ENCODE measurements around the gene FOCAD.

The FOCAD gene

DNA sequence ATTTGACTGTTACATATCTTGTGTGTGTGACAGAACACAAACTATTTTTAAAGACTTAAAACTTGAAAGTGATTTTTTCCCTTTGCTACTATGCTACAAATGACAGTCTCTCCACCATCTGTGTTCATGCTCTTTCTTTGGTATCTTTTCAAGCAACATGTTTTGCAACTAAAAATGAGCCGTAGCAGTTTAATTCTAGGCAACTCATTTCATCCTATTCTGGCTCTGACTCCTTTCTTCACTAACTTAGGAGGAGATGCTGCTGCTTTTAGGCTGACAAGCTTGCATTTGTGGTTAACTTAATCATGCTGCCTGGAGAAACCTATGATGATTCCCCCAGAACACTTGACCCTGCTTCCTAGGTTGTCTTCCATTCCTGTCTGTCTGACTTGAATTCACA lies 246.8 kb downstream of the FOCAD start:
- no CpG with 5 or more reads among the region's 1 CpG for WGBS, 2 donors (ENCODE audit: extremely low coverage in 2 of 2, insufficient read length in 2 of 2, insufficient replicate concordance in 1 of 2)
- no peak overlapping the region for H2BK12ac ChIP-seq (ENCODE audit: low read length)

DNA sequence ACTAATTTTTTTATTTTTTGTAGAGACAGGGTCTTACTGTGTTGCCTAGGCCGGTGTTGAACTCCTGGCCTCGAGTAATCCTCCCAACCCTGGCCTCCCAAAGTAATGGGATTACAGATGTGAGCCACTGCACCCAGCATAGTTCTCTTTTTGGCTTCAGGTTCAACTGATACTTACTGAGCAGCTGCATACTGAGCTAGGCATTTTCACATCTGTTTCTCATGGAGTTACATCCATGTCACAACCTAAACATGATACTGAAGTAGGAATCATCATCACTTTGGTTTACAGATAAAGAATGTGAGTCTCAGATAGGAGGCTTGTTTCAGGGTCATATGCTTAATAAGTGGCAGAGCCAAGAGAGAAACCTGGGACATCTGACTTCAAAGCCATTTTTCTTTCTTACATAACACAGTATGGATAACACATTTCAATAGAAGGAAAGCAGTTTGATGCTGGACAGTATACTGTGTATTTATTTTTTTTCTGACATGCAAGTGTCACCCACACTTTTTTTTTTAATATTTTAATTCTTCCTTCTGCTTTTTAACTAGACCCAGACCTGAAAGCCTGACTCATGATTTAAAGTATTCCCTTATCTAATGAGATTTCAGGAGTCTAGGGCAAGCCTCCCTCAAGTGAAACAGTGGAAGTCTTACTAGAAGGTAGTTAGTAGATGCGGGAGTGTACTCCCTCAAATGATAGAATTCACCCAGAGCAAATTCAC lies 256.6 kb downstream of the FOCAD start:
- Histone ChIP-seq H2BK12ac (ENCODE audit: low read length) (no peak overlapping the region), H2AK5ac (ENCODE audit: low read depth, low read length) (no peak overlapping the region), H3K18ac (ENCODE audit: low read length) (no peak overlapping the region), H3K4ac (ENCODE audit: low read length) (no peak overlapping the region), H4K8ac (ENCODE audit: low read depth, low read length) (no peak overlapping the region), H3K23ac (ENCODE audit: low read depth, low read length, poor library complexity) (no peak overlapping the region), H2AFZ (ENCODE audit: low read length) (no peak overlapping the region), H2BK120ac (ENCODE audit: low read depth, low read length) (no peak overlapping the region), H3K27me3 (ENCODE audit: control insufficient read depth in 3 of 3, insufficient read depth in 3 of 3, low read depth in 1 of 3, low read length in 3 of 3) (no peaks in the 10 kb centered on the region), H3K4me3 (ENCODE audit: low read length in 2 of 2) (no peak overlapping the region), H3K79me1 (ENCODE audit: low read depth, low read length) (no peaks in the 10 kb centered on the region), H2BK5ac (ENCODE audit: low read length) (no peak overlapping the region), H3K4me1 (ENCODE audit: control insufficient read depth in 2 of 2, insufficient read depth in 1 of 2, low read depth in 1 of 2, low read length in 2 of 2) (peaks cover 11 to 20% of the 10 kb centered on the region in 2 donors), H3K36me3 (replicated peaks in 1 of 2; ENCODE audit: control insufficient read depth in 2 of 2, insufficient read depth in 2 of 2, low read length in 2 of 2) (peaks cover 0 to under 1% of the 10 kb centered on the region in 2 donors), H3K27ac (replicated peaks; ENCODE audit: low read length) (no peak overlapping the region), H3K4me2 (ENCODE audit: insufficient read depth, low read length, poor library complexity, severe bottlenecking) (no peak overlapping the region), H4K91ac (ENCODE audit: low read depth, low read length, poor library complexity) (no peak overlapping the region), H3K14ac (ENCODE audit: low read length) (no peak overlapping the region), H2BK15ac (ENCODE audit: low read length) (no peak overlapping the region), H3K9ac (ENCODE audit: low read depth, low read length, poor library complexity) (no peak overlapping the region), H3K9me3 (replicated peaks in 1 of 2; ENCODE audit: control insufficient read depth in 2 of 2, insufficient read depth in 1 of 2, low read depth in 1 of 2, low read length in 2 of 2) (no peaks in the 10 kb centered on the region)
- no peak for DNase-seq (ENCODE audit: low spot score)
- no CpG with 5 or more reads among the region's 3 CpGs for WGBS, 2 donors (ENCODE audit: extremely low coverage in 2 of 2, insufficient read length in 2 of 2, insufficient replicate concordance in 1 of 2)

More for the DNA sequence above, 246.8 kb downstream of the FOCAD start:
- no peak overlapping the region for H3K4me3 ChIP-seq (ENCODE audit: low read length in 2 of 2)
- no peak overlapping the region for H3K27ac ChIP-seq (replicated peaks; ENCODE audit: low read length)
- no peaks in the 10 kb centered on the region for H3K9me3 ChIP-seq (replicated peaks in 1 of 2; ENCODE audit: control insufficient read depth in 2 of 2, insufficient read depth in 1 of 2, low read depth in 1 of 2, low read length in 2 of 2)
- H3K18ac ChIP-seq (ENCODE audit: low read length): no peak overlapping the region
- H2BK15ac ChIP-seq (ENCODE audit: low read length): no peak overlapping the region
- no peak overlapping the region for H2BK120ac ChIP-seq (ENCODE audit: low read depth, low read length)
- no peak overlapping the region for H3K14ac ChIP-seq (ENCODE audit: low read length)
- H3K9ac ChIP-seq (ENCODE audit: low read depth, low read length, poor library complexity): no peak overlapping the region
- H3K79me1 ChIP-seq (ENCODE audit: low read depth, low read length): no peaks in the 10 kb centered on the region
- H2AFZ ChIP-seq (ENCODE audit: low read length): no peak overlapping the region
- DNase-seq (ENCODE audit: low spot score): no peak
- no peak overlapping the region for H3K4ac ChIP-seq (ENCODE audit: low read length)
- no peaks in the 10 kb centered on the region for H3K27me3 ChIP-seq (ENCODE audit: control insufficient read depth in 3 of 3, insufficient read depth in 3 of 3, low read depth in 1 of 3, low read length in 3 of 3)
- H3K4me2 ChIP-seq (ENCODE audit: insufficient read depth, low read length, poor library complexity, severe bottlenecking): no peak overlapping the region
- H2AK5ac ChIP-seq (ENCODE audit: low read depth, low read length): no peak overlapping the region
- no peak overlapping the region for H2BK5ac ChIP-seq (ENCODE audit: low read length)
- H4K91ac ChIP-seq (ENCODE audit: low read depth, low read length, poor library complexity): no peak overlapping the region
- H4K8ac ChIP-seq (ENCODE audit: low read depth, low read length): no peak overlapping the region
- no peak overlapping the region for H3K23ac ChIP-seq (ENCODE audit: low read depth, low read length, poor library complexity)
- H3K36me3 ChIP-seq (replicated peaks in 1 of 2; ENCODE audit: control insufficient read depth in 2 of 2, insufficient read depth in 2 of 2, low read length in 2 of 2): peaks cover 2 to 36% of the 10 kb centered on the region in 2 donors
- H3K4me1 ChIP-seq (ENCODE audit: control insufficient read depth in 2 of 2, insufficient read depth in 1 of 2, low read depth in 1 of 2, low read length in 2 of 2): peaks cover 0 to 2% of the 10 kb centered on the region in 2 donors

DNA sequence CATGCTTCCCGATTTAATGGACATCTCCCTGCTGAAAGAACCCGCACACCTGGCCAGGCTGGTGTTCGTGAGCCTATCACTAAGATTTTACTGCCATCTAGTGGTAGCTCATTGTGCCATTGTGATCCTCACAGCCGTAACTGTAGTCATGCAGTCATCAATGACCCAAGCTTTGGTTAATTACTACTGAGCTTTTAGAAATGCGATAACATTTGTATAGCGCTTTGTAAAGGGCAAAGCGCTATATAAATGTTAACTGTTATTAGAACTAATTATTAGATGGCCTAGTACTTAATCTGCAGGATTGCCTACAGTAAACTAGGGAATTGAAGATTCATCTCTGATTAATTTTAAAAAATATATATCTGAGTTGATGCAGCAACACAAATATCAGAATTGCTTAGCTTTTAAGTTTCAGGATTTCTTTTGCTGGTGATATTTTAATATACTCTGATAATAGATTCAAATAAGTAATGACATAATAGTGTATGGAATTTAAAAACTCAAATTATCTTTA lies 257.2 kb downstream of the FOCAD start:
- no peaks in the 10 kb centered on the region for H3K79me1 ChIP-seq (ENCODE audit: low read depth, low read length)
- no peaks in the 10 kb centered on the region for H3K27me3 ChIP-seq (ENCODE audit: control insufficient read depth in 3 of 3, insufficient read depth in 3 of 3, low read depth in 1 of 3, low read length in 3 of 3)
- H2AFZ ChIP-seq (ENCODE audit: low read length): no peak overlapping the region
- no peak overlapping the region for H3K4ac ChIP-seq (ENCODE audit: low read length)
- H3K4me2 ChIP-seq (ENCODE audit: insufficient read depth, low read length, poor library complexity, severe bottlenecking): no peak overlapping the region
- H3K23ac ChIP-seq (ENCODE audit: low read depth, low read length, poor library complexity): no peak overlapping the region
- no peak overlapping the region for H3K4me3 ChIP-seq (ENCODE audit: low read length in 2 of 2)
- H3K27ac ChIP-seq (replicated peaks; ENCODE audit: low read length): no peak overlapping the region
- no peak overlapping the region for H2BK5ac ChIP-seq (ENCODE audit: low read length)
- H4K91ac ChIP-seq (ENCODE audit: low read depth, low read length, poor library complexity): no peak overlapping the region
- no peak overlapping the region for H2BK15ac ChIP-seq (ENCODE audit: low read length)
- H3K36me3 ChIP-seq (replicated peaks in 1 of 2; ENCODE audit: control insufficient read depth in 2 of 2, insufficient read depth in 2 of 2, low read length in 2 of 2): peaks cover 0 to 3% of the 10 kb centered on the region in 2 donors
- H2BK12ac ChIP-seq (ENCODE audit: low read length): no peak overlapping the region
- no peak overlapping the region for H2BK120ac ChIP-seq (ENCODE audit: low read depth, low read length)
- H3K14ac ChIP-seq (ENCODE audit: low read length): no peak overlapping the region
- no CpG with 5 or more reads among the region's 7 CpGs for WGBS, 2 donors (ENCODE audit: extremely low coverage in 2 of 2, insufficient read length in 2 of 2, insufficient replicate concordance in 1 of 2)
- no peak overlapping the region for H3K18ac ChIP-seq (ENCODE audit: low read length)
- no peak overlapping the region for H4K8ac ChIP-seq (ENCODE audit: low read depth, low read length)
- H3K9ac ChIP-seq (ENCODE audit: low read depth, low read length, poor library complexity): no peak overlapping the region
- peak; percentile 70 for DNase-seq (ENCODE audit: low spot score)
- no peak overlapping the region for H2AK5ac ChIP-seq (ENCODE audit: low read depth, low read length)
- H3K4me1 ChIP-seq (ENCODE audit: control insufficient read depth in 2 of 2, insufficient read depth in 1 of 2, low read depth in 1 of 2, low read length in 2 of 2): peaks cover 14 to 25% of the 10 kb centered on the region in 2 donors
- H3K9me3 ChIP-seq (replicated peaks in 1 of 2; ENCODE audit: control insufficient read depth in 2 of 2, insufficient read depth in 1 of 2, low read depth in 1 of 2, low read length in 2 of 2): no peaks in the 10 kb centered on the region

DNA sequence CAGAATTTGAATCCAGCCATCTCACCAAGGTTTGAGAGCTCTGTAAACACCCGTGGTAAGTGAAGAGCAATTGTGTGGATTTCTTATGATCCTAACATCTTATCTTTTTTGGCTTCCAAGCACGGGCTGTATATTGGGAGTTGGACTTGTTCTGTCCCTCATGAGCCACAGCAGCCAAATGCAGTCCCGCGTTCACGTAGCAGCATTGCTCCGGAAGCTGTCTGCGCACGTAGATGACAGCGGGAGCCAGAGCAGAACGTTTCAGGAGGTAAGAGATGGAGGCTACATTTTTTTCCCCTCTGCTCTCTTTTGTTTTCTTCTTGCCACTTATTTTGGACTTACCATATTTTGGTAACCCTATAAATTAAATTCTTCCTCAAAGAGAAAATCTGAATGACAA lies 260.4 kb downstream of the FOCAD start:
- Histone ChIP-seq H2AK5ac (ENCODE audit: low read depth, low read length) (no peak overlapping the region), H2BK5ac (ENCODE audit: low read length) (no peak overlapping the region), H3K9ac (ENCODE audit: low read depth, low read length, poor library complexity) (no peak overlapping the region), H3K79me1 (ENCODE audit: low read depth, low read length) (no peaks in the 10 kb centered on the region), H3K4me1 (ENCODE audit: control insufficient read depth in 2 of 2, insufficient read depth in 1 of 2, low read depth in 1 of 2, low read length in 2 of 2) (peaks cover 19 to 25% of the 10 kb centered on the region in 2 donors), H3K23ac (ENCODE audit: low read depth, low read length, poor library complexity) (no peak overlapping the region), H2AFZ (ENCODE audit: low read length) (no peak overlapping the region), H3K14ac (ENCODE audit: low read length) (no peak overlapping the region), H3K27ac (replicated peaks; ENCODE audit: low read length) (peak overlapping the region; percentile 24), H3K18ac (ENCODE audit: low read length) (no peak overlapping the region), H3K4me2 (ENCODE audit: insufficient read depth, low read length, poor library complexity, severe bottlenecking) (no peak overlapping the region), H4K91ac (ENCODE audit: low read depth, low read length, poor library complexity) (no peak overlapping the region), H3K27me3 (ENCODE audit: control insufficient read depth in 3 of 3, insufficient read depth in 3 of 3, low read depth in 1 of 3, low read length in 3 of 3) (no peaks in the 10 kb centered on the region), H3K36me3 (replicated peaks in 1 of 2; ENCODE audit: control insufficient read depth in 2 of 2, insufficient read depth in 2 of 2, low read length in 2 of 2) (peaks cover 0 to 16% of the 10 kb centered on the region in 2 donors), H3K4ac (ENCODE audit: low read length) (no peak overlapping the region), H2BK120ac (ENCODE audit: low read depth, low read length) (no peak overlapping the region), H4K8ac (ENCODE audit: low read depth, low read length) (no peak overlapping the region), H3K9me3 (replicated peaks in 1 of 2; ENCODE audit: control insufficient read depth in 2 of 2, insufficient read depth in 1 of 2, low read depth in 1 of 2, low read length in 2 of 2) (no peaks in the 10 kb centered on the region), H3K4me3 (ENCODE audit: low read length in 2 of 2) (no peak overlapping the region), H2BK15ac (ENCODE audit: low read length) (no peak overlapping the region), H2BK12ac (ENCODE audit: low read length) (no peak overlapping the region)
- no peak for DNase-seq (ENCODE audit: low spot score)
- WGBS, 2 donors (ENCODE audit: extremely low coverage in 2 of 2, insufficient read length in 2 of 2, insufficient replicate concordance in 1 of 2): no CpG with 5 or more reads among the region's 10 CpGs

Measured in neuronal stem cell (in vitro differentiated cells).